ENCODE results near the gene HDAC9. TPM values are rescaled to one million over a fixed set of nuclear protein-coding genes. Genes with fewer than 3 reads are reported as not detected.

Gene HDAC9
- total RNA-seq, 1 experiment from 2014 or later: 4.3 TPM

- H3K79me2 ChIP-seq (ENCODE audit: insufficient read depth, low read length): no peaks in the 10 kb centered on the region
- DNase-seq (ENCODE audit: low read depth, low spot score): no peak
- intact Hi-C loops (cut with micrococcal nuclease): no loop called here
- no peak overlapping the region for H3K4me3 ChIP-seq (replicated peaks in 1 of 2; ENCODE audit: low read depth in 1 of 2, low read length in 2 of 2)
- no peaks in the 10 kb centered on the region for H3K36me3 ChIP-seq (ENCODE audit: control insufficient read depth in 1 of 2, insufficient read depth in 2 of 2, low read length in 2 of 2)
- no peak for TF ChIP-seq CBX3 (IDR thresholded peaks at IDR 0.05; ENCODE audit: low read depth)
- TF ChIP-seq, protein P1, sequence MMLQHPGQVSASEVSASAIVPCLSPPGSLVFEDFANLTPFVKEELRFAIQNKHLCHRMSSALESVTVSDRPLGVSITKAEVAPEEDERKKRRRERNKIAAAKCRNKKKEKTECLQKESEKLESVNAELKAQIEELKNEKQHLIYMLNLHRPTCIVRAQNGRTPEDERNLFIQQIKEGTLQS (IDR thresholded peaks at IDR 0.05): no peak
- TF ChIP-seq REST (IDR thresholded peaks at IDR 0.05; ENCODE audit: low read depth): no peak
- TF ChIP-seq EGR1 (IDR thresholded peaks at IDR 0.05; ENCODE audit: low read depth): no peak
- no peak for TF ChIP-seq POLR2A (IDR thresholded peaks at IDR 0.05; ENCODE audit: borderline replicate concordance, extremely low read depth, insufficient read depth, insufficient read length)
- no peak for TF ChIP-seq YY1 (IDR thresholded peaks at IDR 0.05; ENCODE audit: extremely low read depth, insufficient replicate concordance, low read depth, low read length)
- TF ChIP-seq SIN3A (IDR thresholded peaks at IDR 0.05; ENCODE audit: low read depth): no peak
- TF ChIP-seq SRF (IDR thresholded peaks at IDR 0.05; ENCODE audit: low read depth): no peak
- TF ChIP-seq POLR2AphosphoS5 (IDR thresholded peaks at IDR 0.05; ENCODE audit: low read depth, low read length): no peak
- TF ChIP-seq ZBTB33 (IDR thresholded peaks at IDR 0.05; ENCODE audit: extremely low read depth, insufficient replicate concordance, low read length): no peak
- TF ChIP-seq EZH2 (IDR thresholded peaks at IDR 0.05): no peak
- no peak for TF ChIP-seq CTCF (IDR thresholded peaks at IDR 0.05 in 2 of 3, conservative IDR thresholded peaks at IDR 0.05 in 1 of 3; ENCODE audit: borderline replicate concordance in 1 of 3, insufficient read depth in 1 of 3, low read depth in 2 of 3, low read length in 2 of 3)
- H3K9me3 ChIP-seq (ENCODE audit: control insufficient read depth in 1 of 2, insufficient read depth in 1 of 2, low read depth in 1 of 2, low read length in 2 of 2): no peaks in the 10 kb centered on the region
- no peaks in the 10 kb centered on the region for H3K9me2 ChIP-seq (ENCODE audit: insufficient read depth)
- no peak overlapping the region for H3K4me2 ChIP-seq (ENCODE audit: low read length)
- peaks cover 0 to 5% of the 10 kb centered on the region in 2 experiments; a peak in 2 of 4 replicates for H3K4me1 ChIP-seq (ENCODE audit: control insufficient read depth in 1 of 2, insufficient read depth in 2 of 2, low read length in 2 of 2)
- H3K9ac ChIP-seq (ENCODE audit: low read length): no peak overlapping the region
- ChIA-PET POLR2A (no interaction called here), RAD21 (ENCODE audit: low non-redundant PET in 1 of 2, low total read pairs in 2 of 2, uncharacterized antibody in 2 of 2, unreplicated experiment in 2 of 2) (no interaction called here), CTCF (no interaction called here)
- no peaks in the 10 kb centered on the region for H4K20me1 ChIP-seq (ENCODE audit: insufficient read depth)
- H2AFZ ChIP-seq (ENCODE audit: low read depth, low read length, poor library complexity, severe bottlenecking): no peak overlapping the region
- ATAC-seq: no peak
- H3K27ac ChIP-seq (ENCODE audit: low read depth, low read length): no peak overlapping the region
- no TSS peak for BruUV-seq (replicated peaks)
- no peaks in the 10 kb centered on the region for H3K27me3 ChIP-seq (ENCODE audit: insufficient read depth, low read length)
Observed at GRCh38 chr7:18861514-18862118, 366.1 kb downstream of the HDAC9 start.
